ENCODE measurements around the gene KLHL10.
"Not testable (repeated sequence)": the region's sequence is repeated elsewhere in the genome, so short reads cannot be mapped to it uniquely, and the experiment has no call there.

GRCh38 chr17:41874293-41874670, 36.7 kb downstream of the KLHL10 start:
- TF ChIP-seq, protein P1, sequence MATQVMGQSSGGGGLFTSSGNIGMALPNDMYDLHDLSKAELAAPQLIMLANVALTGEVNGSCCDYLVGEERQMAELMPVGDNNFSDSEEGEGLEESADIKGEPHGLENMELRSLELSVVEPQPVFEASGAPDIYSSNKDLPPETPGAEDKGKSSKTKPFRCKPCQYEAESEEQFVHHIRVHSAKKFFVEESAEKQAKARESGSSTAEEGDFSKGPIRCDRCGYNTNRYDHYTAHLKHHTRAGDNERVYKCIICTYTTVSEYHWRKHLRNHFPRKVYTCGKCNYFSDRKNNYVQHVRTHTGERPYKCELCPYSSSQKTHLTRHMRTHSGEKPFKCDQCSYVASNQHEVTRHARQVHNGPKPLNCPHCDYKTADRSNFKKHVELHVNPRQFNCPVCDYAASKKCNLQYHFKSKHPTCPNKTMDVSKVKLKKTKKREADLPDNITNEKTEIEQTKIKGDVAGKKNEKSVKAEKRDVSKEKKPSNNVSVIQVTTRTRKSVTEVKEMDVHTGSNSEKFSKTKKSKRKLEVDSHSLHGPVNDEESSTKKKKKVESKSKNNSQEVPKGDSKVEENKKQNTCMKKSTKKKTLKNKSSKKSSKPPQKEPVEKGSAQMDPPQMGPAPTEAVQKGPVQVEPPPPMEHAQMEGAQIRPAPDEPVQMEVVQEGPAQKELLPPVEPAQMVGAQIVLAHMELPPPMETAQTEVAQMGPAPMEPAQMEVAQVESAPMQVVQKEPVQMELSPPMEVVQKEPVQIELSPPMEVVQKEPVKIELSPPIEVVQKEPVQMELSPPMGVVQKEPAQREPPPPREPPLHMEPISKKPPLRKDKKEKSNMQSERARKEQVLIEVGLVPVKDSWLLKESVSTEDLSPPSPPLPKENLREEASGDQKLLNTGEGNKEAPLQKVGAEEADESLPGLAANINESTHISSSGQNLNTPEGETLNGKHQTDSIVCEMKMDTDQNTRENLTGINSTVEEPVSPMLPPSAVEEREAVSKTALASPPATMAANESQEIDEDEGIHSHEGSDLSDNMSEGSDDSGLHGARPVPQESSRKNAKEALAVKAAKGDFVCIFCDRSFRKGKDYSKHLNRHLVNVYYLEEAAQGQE (IDR thresholded peaks at IDR 0.05), result not testable (repeated sequence)
- TF ChIP-seq TAF1 (conservative IDR thresholded peaks at IDR 0.05); YY1 (IDR thresholded peaks at IDR 0.05); NR2F2 (IDR thresholded peaks at IDR 0.05); SP1 (IDR thresholded peaks at IDR 0.05): not testable (repeated sequence)
- TF ChIP-seq, protein P2, sequence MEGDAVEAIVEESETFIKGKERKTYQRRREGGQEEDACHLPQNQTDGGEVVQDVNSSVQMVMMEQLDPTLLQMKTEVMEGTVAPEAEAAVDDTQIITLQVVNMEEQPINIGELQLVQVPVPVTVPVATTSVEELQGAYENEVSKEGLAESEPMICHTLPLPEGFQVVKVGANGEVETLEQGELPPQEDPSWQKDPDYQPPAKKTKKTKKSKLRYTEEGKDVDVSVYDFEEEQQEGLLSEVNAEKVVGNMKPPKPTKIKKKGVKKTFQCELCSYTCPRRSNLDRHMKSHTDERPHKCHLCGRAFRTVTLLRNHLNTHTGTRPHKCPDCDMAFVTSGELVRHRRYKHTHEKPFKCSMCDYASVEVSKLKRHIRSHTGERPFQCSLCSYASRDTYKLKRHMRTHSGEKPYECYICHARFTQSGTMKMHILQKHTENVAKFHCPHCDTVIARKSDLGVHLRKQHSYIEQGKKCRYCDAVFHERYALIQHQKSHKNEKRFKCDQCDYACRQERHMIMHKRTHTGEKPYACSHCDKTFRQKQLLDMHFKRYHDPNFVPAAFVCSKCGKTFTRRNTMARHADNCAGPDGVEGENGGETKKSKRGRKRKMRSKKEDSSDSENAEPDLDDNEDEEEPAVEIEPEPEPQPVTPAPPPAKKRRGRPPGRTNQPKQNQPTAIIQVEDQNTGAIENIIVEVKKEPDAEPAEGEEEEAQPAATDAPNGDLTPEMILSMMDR (IDR thresholded peaks at IDR 0.05; ENCODE audit: low read depth, low read length, missing input control), result not testable (repeated sequence)
- TF ChIP-seq, protein P3, sequence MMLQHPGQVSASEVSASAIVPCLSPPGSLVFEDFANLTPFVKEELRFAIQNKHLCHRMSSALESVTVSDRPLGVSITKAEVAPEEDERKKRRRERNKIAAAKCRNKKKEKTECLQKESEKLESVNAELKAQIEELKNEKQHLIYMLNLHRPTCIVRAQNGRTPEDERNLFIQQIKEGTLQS (IDR thresholded peaks at IDR 0.05), result not testable (repeated sequence)

Measured in liver (tissue), 3 donors.